Upper lobe of right lung (tissue), 1 donor: ENCODE results near the gene RABEP1. TPM values are rescaled to one million over a fixed set of nuclear protein-coding genes. Genes with fewer than 3 reads are reported as not detected.

Experiments
- ATAC-seq: fragments of 200-7000 bp; cut with Tn5 transposase; one replicate; pipeline ENCODE4 v1.9.1; 2020; ENCODE audit warnings: mild to moderate bottlenecking, moderate library complexity
- DNase-seq: peaks from one replicate; pipeline ENCODE4 v3.0.0-alpha.2; 2020
- H3K27ac ChIP-seq: fragments of 200-600 bp; one replicate; pipeline ENCODE4 v1.8.0; 2022
- H3K27me3 ChIP-seq: fragments of 200-600 bp; one replicate; pipeline ENCODE4 v1.8.0; 2022; ENCODE audit warnings: mild to moderate bottlenecking
- H3K36me3 ChIP-seq: fragments of 200-600 bp; one replicate; pipeline ENCODE4 v1.8.0; 2022
- H3K4me1 ChIP-seq: fragments of 200-600 bp; one replicate; pipeline ENCODE4 v1.8.0; 2022
- H3K4me3 ChIP-seq: fragments of 200-600 bp; one replicate; pipeline ENCODE4 v1.8.0; 2022; ENCODE audit warnings: mild to moderate bottlenecking
- H3K9me3 ChIP-seq: fragments of 200-600 bp; one replicate; pipeline ENCODE4 v1.8.0; 2022
- CTCF ChIP-seq: fragments of 200-600 bp; IDR thresholded peaks from one replicate; pipeline ENCODE4 v1.8.0; 2022; ENCODE audit warnings: antibody characterized with exemption
- intact Hi-C: fragments of 100-400 bp; cut with DNase I; formaldehyde crosslinking; loops from one replicate; pipeline ENCODE4 v1.11.0; 2022
- total RNA-seq: library from RNA; stranded (reverse); fragmentation: NEBNext Ultra II Directional; extraction: Animal tissue kit (Norgen Biotek cat#: 25700); gene quantifications from one replicate; pipeline ENCODE4 v1.2.1, GENCODE V29; 2021
- donor health status: DM: no; HTN: yes; CAD: no; lungs with severe emphysema.

Gene RABEP1
- total RNA-seq, 1 donor from 2014 or later = 43.9 TPM

DNA sequence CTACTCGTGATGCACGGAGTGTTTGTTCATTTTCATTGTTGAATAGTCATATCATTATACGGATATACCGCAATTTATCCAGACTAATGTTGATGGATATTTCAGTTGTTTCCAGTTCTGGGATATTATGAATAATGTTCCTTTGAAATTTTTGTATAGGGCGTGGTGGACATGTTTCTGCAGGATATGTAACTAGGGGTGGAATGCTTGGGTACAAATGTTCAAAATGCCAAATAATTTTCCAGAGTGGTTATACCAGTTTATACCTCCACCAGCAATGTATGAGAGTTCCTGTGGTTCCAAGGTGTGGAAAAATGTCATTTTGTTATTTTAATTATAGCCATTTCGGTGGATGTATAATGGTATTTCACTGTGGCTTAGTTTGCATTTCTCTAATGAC, 83.7 kb downstream of the RABEP1 start:
- H3K9me3 ChIP-seq = no peaks in the 10 kb centered on the region
- H3K4me1 ChIP-seq = no peaks in the 10 kb centered on the region
- H3K4me3 ChIP-seq = no peak overlapping the region
- intact Hi-C loops = no loop called here
- H3K27ac ChIP-seq = no peak overlapping the region
- H3K36me3 ChIP-seq = peaks cover 83% of the 10 kb centered on the region
- H3K27me3 ChIP-seq = no peaks in the 10 kb centered on the region
- no peak for DNase-seq
- ATAC-seq = no peak
- no peak for TF ChIP-seq CTCF

- ATAC-seq (no peak), DNase-seq (no peak)
- Histone ChIP-seq H3K9me3 (no peaks in the 10 kb centered on the region), H3K4me1 (no peaks in the 10 kb centered on the region), H3K36me3 (peaks cover 93% of the 10 kb centered on the region), H3K4me3 (no peak overlapping the region), H3K27ac (no peak overlapping the region), H3K27me3 (no peaks in the 10 kb centered on the region)
- intact Hi-C loops = no loop called here
- no peak for TF ChIP-seq CTCF
These were observed 88.3 kb downstream of the RABEP1 start for GRCh38 chr17:5370411-5370810.

DNA sequence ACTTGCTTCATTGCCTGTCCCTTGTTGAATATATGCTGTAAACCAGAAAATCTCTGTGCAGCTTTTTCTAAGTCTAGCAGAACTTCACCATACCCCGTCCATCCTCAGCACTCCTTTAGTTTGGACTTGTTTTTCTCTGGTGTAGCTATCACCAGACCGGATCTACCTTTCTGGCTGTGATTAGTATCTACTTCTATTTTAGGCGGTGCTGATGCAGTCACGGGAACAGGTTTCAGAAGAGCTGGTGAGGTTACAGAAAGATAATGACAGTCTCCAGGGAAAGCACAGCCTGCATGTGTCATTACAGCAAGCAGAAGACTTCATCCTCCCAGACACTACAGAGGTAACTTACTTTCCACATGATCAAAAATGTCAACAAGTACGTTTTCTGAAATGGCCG, 91.0 kb downstream of the RABEP1 start:
- DNase-seq (no peak), ATAC-seq (no peak)
- no peak for TF ChIP-seq CTCF
- Histone ChIP-seq H3K27me3 (no peaks in the 10 kb centered on the region), H3K36me3 (peaks cover 96% of the 10 kb centered on the region), H3K4me3 (no peak overlapping the region), H3K27ac (no peak overlapping the region), H3K9me3 (no peaks in the 10 kb centered on the region), H3K4me1 (no peaks in the 10 kb centered on the region)
- intact Hi-C loops = no loop called here

DNA sequence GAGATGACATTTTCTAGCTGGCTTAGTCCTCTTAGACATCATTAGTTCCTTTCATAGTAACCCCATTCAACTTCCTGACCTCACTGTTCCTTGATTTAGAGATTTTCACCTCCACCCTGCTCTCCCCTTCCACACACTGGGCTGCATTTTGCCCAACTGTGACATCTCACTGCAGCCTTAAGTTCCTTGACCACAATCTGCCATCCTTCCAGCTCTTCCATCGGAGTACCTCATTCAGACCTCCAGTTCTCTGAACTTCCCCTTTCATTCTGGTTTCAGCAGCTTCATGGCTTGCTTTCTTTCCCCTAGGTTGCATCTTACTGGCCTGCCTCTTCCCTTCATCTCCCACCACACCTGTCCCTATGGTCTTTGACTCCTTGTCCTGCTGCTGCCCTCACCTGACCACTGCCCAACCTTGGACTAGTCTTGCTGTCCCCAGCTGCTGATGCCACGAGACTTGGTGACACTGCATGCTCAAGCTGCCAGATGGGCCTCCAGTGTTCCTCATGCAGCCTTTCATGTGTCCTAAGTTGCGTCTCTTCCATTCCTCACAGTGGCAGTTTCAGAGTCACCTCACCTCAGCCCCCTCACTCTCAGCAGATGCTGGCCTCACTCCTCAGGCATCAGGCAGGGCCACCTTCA, 96.6 kb downstream of the RABEP1 start:
- Histone ChIP-seq H3K36me3 (peaks cover 100% of the 10 kb centered on the region), H3K27ac (no peak overlapping the region), H3K4me3 (no peak overlapping the region), H3K4me1 (no peaks in the 10 kb centered on the region), H3K27me3 (no peaks in the 10 kb centered on the region), H3K9me3 (no peaks in the 10 kb centered on the region)
- TF ChIP-seq CTCF = no peak
- intact Hi-C loops = no loop called here
- ATAC-seq (no peak), DNase-seq (no peak)

- no peak for TF ChIP-seq CTCF
- intact Hi-C loops = no loop called here
These were observed 97.4 kb downstream of the RABEP1 start for GRCh38 chr17:5379351-5380107.

More at GRCh38 chr17:5379351-5380107, 97.4 kb downstream of the RABEP1 start:
- ATAC-seq = no peak
- Histone ChIP-seq H3K36me3 (peaks cover 100% of the 10 kb centered on the region), H3K27ac (no peak overlapping the region), H3K4me3 (no peak overlapping the region), H3K9me3 (no peaks in the 10 kb centered on the region), H3K27me3 (no peaks in the 10 kb centered on the region), H3K4me1 (no peaks in the 10 kb centered on the region)
- no peak for DNase-seq
